ENCODE measurements around the gene TSPEAR.
A peak's percentile ranks its signal among the peaks of the same experiment; 100 is the strongest.

Gene TSPEAR

DNA sequence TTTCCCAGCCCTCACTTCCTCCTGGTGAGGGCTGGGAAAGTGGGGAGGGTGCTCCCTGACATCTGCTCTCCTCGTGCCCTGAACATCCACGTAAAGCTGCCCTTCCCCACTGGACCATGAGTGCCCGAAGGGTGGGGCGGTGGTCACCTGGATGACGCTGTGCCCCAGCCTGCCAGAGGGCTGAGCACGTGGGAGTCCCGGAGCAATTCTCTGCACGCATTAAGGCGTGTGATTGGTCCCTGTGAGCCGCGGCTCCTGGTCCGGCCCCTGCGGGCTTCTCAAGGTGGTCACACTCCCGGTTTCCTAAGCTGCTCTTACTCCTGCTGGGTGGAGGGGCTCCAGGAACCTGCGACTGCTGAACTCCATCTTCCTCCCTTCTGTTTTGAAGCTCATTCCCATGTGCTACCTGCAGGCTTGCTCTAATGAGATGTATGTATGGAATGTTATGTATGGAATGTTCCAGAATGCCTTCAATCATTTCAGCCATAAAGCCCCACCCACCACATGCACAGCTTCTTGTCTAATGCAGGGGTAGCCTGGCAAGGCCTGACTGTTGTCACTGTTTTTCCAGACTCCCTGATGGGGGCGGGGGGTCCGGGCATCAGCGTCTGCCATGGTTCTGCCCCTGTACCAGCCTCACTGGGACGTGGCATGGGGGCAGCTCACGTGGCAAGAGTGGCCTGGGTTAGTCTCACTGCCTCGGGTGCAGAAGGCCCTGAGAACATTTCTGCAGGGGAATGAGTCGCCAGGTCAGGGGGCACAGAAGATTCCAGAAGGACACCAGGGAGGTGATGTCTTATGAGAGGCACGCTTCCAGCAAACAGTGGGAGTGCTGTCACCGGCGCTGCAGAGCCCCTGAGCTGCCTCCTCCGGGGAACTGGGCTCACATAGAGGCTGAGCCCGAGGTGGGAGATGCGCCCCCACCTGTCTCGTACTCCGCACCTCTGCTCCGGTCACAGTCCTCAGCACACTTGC is 190.8 kb downstream of the TSPEAR start:
- Histone ChIP-seq H3K27me3 (no peaks in the 10 kb centered on the region), H3K9me3 (peaks cover 4% of the 10 kb centered on the region; the same call in 1 of the 2 replicates)
- DNase-seq: peak; percentile 4

DNA sequence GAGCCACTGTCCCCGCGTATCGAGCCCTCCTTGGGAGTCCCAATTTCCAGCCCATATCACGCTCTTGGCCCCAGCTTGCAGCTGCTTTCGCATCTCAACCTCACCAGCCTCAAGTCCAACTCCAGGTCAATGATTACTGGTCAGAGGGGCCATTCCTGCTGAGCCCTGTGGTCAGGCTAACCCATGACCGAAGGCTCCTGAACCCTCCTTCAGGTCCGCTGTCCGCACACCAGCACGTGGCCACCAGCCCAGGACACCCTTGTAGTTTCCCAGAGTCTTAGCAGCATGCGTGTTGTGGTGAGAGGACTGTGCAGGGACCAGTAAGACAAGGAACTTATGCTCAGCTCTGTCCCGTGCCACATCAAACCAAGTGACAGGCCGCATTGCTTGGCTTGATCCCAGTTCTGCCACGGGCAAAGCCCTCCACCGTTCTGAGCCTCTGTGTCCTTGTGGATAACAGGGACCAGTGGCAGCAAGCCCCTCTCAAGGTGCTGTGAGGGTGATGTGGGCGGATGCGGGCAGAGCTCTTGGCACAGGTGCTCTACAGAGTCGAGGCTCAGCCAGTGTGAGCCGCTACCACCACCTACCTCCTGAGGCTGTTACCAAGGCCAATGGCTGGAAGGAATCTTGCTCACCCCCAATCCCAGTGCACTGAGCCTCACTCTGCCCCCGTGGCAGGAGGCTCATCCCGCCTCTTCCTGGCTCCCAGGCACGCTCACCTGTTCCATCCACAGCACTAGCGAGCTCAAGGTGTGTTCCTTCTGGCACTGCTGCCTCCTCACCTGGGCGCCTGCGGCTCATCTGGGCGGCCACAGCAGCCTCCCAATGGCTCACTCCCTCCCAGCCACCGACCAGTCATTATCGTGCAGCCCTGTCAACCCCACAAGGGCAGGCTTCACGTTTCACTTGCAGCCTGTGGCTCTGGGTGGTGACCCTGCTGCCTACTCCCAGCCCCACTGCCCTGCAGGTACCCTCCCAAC is 191.7 kb downstream of the TSPEAR start:
- DNase-seq: no peak
- H3K36me3 ChIP-seq: no peaks in the 10 kb centered on the region
- TF ChIP-seq, protein P1, sequence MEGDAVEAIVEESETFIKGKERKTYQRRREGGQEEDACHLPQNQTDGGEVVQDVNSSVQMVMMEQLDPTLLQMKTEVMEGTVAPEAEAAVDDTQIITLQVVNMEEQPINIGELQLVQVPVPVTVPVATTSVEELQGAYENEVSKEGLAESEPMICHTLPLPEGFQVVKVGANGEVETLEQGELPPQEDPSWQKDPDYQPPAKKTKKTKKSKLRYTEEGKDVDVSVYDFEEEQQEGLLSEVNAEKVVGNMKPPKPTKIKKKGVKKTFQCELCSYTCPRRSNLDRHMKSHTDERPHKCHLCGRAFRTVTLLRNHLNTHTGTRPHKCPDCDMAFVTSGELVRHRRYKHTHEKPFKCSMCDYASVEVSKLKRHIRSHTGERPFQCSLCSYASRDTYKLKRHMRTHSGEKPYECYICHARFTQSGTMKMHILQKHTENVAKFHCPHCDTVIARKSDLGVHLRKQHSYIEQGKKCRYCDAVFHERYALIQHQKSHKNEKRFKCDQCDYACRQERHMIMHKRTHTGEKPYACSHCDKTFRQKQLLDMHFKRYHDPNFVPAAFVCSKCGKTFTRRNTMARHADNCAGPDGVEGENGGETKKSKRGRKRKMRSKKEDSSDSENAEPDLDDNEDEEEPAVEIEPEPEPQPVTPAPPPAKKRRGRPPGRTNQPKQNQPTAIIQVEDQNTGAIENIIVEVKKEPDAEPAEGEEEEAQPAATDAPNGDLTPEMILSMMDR (IDR thresholded peaks at IDR 0.05; ENCODE audit: low read depth, low read length): no peak

More for the DNA sequence above, 190.8 kb downstream of the TSPEAR start:
- H3K36me3 ChIP-seq: no peaks in the 10 kb centered on the region
- no peak overlapping the region for H3K4me3 ChIP-seq (ENCODE audit: low read depth, low read length)
- TF ChIP-seq, protein P1 (IDR thresholded peaks at IDR 0.05; ENCODE audit: low read depth, low read length): no peak
- H3K4me1 ChIP-seq: no peaks in the 10 kb centered on the region

DNA sequence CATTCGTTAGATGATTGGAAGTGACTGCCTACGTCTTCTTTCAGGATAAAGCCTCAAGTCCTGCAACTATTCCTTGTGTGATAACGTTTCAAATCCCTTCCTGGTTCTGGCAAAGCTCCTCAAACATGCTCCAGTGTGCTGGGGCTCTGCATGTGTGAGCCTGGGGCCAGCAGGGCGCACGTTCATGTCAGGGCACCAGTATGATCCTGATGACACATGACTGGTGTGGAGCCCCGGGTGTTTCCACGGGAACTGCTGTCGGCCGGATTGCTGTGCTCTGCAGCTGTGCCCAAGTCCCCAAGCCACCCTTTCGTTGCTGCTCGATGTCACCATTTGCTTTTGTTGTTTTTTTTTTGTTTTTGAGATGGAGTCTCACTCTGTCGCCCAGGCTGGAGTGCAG is 192.7 kb downstream of the TSPEAR start:
- Histone ChIP-seq H3K4me3 (ENCODE audit: low read depth, low read length) (no peak overlapping the region), H3K9me3 (no peaks in the 10 kb centered on the region), H3K27me3 (no peaks in the 10 kb centered on the region), H3K4me1 (no peaks in the 10 kb centered on the region), H3K36me3 (no peaks in the 10 kb centered on the region)
- DNase-seq: peak; percentile 2
- TF ChIP-seq, protein P1 (IDR thresholded peaks at IDR 0.05; ENCODE audit: low read depth, low read length): no peak

More for the DNA sequence above, 191.7 kb downstream of the TSPEAR start:
- Histone ChIP-seq H3K9me3 (peaks cover 3% of the 10 kb centered on the region; the same call in 1 of the 2 replicates), H3K27me3 (no peaks in the 10 kb centered on the region), H3K4me1 (no peaks in the 10 kb centered on the region), H3K4me3 (ENCODE audit: low read depth, low read length) (no peak overlapping the region)

DNA sequence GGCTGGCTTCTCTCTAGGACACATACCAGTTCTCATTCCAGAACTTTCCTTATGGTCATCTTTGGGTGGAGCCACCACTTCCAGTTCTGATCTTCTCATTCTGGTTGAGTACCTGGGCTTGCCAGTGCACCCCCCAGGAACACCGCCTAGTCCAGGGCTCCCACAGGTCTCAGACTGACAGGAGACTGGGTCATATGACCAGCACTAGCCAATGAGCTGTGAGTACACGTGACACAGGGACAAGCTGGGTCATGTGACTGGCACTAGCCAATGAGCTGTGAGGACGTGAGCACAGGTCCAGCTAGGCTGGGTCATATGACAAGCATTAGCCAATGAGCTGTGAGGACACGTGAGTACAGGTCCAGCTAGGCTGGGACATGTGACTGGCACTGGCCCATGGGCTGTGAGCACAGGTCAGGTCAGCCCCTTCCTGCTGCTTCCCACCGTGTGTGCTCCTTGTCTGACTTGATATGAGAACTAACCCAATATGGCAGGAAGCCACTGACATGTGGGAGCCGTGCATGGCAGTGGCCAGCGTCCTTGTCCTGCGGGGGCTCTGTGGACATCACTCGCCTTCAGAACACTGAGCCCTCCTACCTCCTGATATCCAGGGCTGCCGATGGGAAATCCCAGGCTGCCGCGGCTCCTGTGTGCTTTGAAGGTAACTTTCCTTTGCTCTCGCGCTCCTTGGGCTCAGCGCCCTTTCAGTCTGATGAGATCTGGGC is 194.0 kb downstream of the TSPEAR start:
- Histone ChIP-seq H3K27me3 (peaks cover 5% of the 10 kb centered on the region; the same call in 1 of the 2 replicates), H3K4me3 (ENCODE audit: low read depth, low read length) (peak overlapping the region; percentile 58), H3K36me3 (no peaks in the 10 kb centered on the region), H3K4me1 (no peaks in the 10 kb centered on the region), H3K9me3 (no peaks in the 10 kb centered on the region)
- TF ChIP-seq, protein P1 (IDR thresholded peaks at IDR 0.05; ENCODE audit: low read depth, low read length): no peak
- peak; percentile 95 for DNase-seq

DNA sequence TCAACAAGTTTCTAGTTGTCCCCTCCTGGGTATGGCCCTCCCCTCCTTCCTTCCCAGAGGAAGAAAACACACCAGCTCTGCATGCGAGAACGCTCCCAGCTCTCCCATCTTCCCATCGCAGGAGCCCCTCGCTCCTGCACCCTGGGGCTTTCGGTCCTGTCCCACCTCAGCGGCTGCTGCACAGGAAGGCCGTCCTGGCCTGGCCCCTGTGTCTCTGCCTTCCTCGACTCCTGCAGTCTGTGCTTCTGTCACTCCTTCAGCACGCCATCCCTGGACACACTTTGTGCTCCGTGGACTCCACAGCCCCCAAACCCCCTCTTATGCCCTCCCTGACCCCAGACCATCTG is 194.6 kb downstream of the TSPEAR start:
- Histone ChIP-seq H3K9me3 (no peaks in the 10 kb centered on the region), H3K36me3 (no peaks in the 10 kb centered on the region), H3K4me3 (ENCODE audit: low read depth, low read length) (peak overlapping the region; percentile 15; the same call in 1 of the 2 replicates), H3K4me1 (no peaks in the 10 kb centered on the region), H3K27me3 (peaks cover 5% of the 10 kb centered on the region; the same call in 1 of the 2 replicates)
- TF ChIP-seq, protein P1 (IDR thresholded peaks at IDR 0.05; ENCODE audit: low read depth, low read length): no peak
- DNase-seq: no peak
